GM12875 (cell line): Measurements from ENCODE around the gene AGO1.
"Not testable (repeated sequence)": the region's sequence is repeated elsewhere in the genome, so short reads cannot be mapped to it uniquely, and the experiment has no call there.

Experiments
- H3K4me3 ChIP-seq: one replicate; pipeline ENCODE4 v1.5.1; 2011; ENCODE audit warnings: low read depth, low read length, control low read depth
- CTCF ChIP-seq: IDR thresholded peaks from 2 replicates; pipeline ENCODE4 v1.5.1; 2011; ENCODE audit warnings: low read depth, mild to moderate bottlenecking, control low read depth, inconsistent platforms, low read length, moderate library complexity, borderline replicate concordance; ENCODE audit not compliant: insufficient read depth

AGO1 gene

DNA sequence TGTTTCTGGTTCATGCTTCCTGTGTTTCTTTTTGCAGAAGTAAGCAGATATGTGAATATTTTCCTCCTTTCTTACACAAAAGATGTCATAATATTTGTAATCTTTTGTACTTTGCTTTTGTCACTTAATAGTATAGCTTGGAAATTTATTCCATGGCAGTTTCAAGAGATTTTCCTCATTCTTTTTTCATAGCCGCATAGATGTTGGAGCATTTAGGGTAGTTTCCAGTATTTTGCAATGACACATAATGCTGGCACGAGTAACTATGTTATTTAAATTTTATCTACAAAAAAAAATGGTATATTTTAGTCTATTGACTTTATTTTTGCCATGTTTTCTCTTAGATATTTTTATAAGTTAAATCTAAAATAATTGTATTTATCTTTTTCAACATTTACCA is 88.6 kb downstream of the AGO1 start:
- TF ChIP-seq CTCF: no peak
- no peak overlapping the region for H3K4me3 ChIP-seq

DNA sequence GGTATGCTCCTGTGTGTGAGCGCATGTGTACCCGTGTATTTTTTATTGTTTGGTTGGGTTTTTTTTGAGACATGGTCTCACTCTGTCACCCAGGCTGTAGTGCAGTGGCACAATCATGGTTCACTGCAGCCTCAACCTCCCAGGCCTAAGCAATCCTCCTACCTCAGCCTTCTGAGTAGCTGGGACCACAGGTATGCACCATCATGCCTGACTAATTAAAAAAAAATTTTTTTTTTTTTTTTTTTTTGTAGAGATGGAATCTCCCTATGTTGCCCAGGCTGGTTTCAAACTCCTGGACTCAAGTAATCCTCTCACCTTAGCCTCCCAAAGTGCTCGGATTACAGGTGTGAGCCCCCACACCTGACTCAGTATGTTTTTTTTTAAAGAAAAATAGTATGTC is 89.6 kb downstream of the AGO1 start:
- H3K4me3 ChIP-seq: not testable (repeated sequence)

- TF ChIP-seq CTCF: no peak
- H3K4me3 ChIP-seq: no peak overlapping the region
These were observed 97.1 kb downstream of the AGO1 start for GRCh38 chr1:35980090-35980489.
